Suprapubic skin (tissue), 4 donors: ENCODE data around the gene CDH15.

Experiments
- CTCF ChIP-seq, 2 donors: fragments of 200-600 bp in 1 of 2; fragments of 450-650 bp in 1 of 2; sonication (generic) in 1 of 2; IDR thresholded peaks; one replicate each; pipeline ENCODE4 v1.5.1; 2016 to 2019; ENCODE audit warnings: antibody characterized with exemption in 2 of 2, mild to moderate bottlenecking in 1 of 2, moderate library complexity in 1 of 2
- POLR2A ChIP-seq, 2 donors: fragments of 450-650 bp; IDR thresholded peaks; one replicate each; pipeline ENCODE4 v1.6.1; 2017; ENCODE audit warnings: antibody characterized with exemption in 2 of 2, mild to moderate bottlenecking in 2 of 2, moderate library complexity in 2 of 2
- POLR2AphosphoS5 ChIP-seq, 3 donors: sonication (generic); formaldehyde crosslinking; IDR thresholded peaks; one replicate each; pipeline ENCODE4 v1.6.1; 2017; ENCODE audit warnings: antibody characterized with exemption in 3 of 3

- TF ChIP-seq CTCF (IDR thresholded peaks at IDR 0.05) (no peak), POLR2A (IDR thresholded peaks at IDR 0.05) (no peak), POLR2AphosphoS5 (IDR thresholded peaks at IDR 0.05) (no peak)
These were observed 7.1 kb upstream of the CDH15 start for GRCh38 chr16:89164436-89164835.
